ENCODE measurements around the gene NKIRAS1.

Gene NKIRAS1

DNA sequence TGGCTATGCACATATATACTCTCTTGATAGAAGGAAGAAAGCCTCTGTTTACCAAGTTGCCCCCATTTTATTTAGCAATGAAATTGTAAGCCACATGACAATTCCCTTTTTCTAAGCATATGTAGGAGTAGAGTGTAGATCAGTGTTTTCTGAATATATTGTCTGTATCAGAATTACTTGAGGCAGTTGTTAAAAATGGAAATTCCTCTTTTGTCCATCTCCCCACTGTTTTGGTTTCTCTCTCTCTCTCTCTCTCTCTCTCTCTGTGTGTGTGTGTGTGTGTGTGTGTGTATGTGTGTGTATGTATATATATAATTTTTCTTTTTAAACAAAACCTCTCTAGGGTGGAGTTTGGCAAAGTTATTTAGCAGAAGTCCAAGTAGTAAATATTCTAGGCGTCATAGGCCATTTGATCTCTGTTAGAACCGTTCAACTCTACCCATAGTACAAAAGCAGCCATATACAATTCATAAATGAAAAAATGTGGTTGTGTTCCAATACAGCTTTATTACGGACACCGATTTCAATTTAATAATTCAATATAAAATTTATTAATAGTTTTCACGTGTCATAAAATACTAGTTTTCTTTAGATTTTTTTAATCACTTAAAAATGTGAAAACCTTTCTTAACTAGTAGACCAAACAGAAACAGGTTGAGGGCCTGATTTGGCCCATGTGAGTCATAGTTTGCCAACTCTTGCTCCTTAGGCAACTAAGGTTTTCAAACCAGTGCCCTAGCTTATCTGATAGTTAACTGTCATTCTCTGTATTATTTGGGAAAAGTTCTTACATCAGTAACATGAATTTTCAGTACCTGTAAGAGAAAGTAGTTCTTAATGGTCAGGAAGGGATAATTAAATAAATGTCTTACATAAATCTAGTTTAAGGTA, 71.2 kb downstream of the NKIRAS1 start:
- TF ChIP-seq, protein P1, sequence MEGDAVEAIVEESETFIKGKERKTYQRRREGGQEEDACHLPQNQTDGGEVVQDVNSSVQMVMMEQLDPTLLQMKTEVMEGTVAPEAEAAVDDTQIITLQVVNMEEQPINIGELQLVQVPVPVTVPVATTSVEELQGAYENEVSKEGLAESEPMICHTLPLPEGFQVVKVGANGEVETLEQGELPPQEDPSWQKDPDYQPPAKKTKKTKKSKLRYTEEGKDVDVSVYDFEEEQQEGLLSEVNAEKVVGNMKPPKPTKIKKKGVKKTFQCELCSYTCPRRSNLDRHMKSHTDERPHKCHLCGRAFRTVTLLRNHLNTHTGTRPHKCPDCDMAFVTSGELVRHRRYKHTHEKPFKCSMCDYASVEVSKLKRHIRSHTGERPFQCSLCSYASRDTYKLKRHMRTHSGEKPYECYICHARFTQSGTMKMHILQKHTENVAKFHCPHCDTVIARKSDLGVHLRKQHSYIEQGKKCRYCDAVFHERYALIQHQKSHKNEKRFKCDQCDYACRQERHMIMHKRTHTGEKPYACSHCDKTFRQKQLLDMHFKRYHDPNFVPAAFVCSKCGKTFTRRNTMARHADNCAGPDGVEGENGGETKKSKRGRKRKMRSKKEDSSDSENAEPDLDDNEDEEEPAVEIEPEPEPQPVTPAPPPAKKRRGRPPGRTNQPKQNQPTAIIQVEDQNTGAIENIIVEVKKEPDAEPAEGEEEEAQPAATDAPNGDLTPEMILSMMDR (conservative IDR thresholded peaks at IDR 0.05) = no peak
- no peak overlapping the region for H3K27ac ChIP-seq

DNA sequence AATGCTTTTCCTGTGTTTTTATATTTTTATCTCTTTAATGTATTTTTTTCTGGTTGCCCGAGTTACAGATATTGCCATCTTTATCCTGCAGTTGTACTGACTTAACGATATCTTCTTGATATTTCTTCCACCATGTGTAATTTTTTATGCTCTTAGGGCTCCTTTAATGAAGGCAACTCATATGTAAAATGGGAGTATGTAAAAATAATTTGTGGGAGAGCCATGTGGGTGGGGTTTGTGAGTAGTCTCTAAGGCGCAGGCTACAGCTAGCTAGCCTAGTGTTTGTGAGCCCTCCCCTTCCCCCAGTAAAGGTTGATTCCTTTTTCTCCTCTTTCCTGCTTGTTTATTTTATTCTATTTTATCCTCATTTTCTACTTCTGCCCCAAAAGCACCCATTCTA, 72.9 kb downstream of the NKIRAS1 start:
- TF ChIP-seq, protein P1 (conservative IDR thresholded peaks at IDR 0.05) = no peak
- H3K27ac ChIP-seq = no peak overlapping the region
